Breast epithelium (tissue), 3 donors: ENCODE data around the gene CSK.

Experiments used
- POLR2A ChIP-seq: fragments of 450-650 bp; IDR thresholded peaks from one replicate; pipeline ENCODE4 v1.6.1; 2016; ENCODE audit warnings: antibody characterized with exemption, mild to moderate bottlenecking, moderate library complexity
- TF ChIP-seq, protein P1 (sequence below), 3 donors: fragments of 450-650 bp; IDR thresholded peaks; one replicate each; pipeline ENCODE4 v1.5.1; 2016 to 2017; ENCODE audit warnings: antibody characterized with exemption in 3 of 3, mild to moderate bottlenecking in 3 of 3, moderate library complexity in 3 of 3

GRCh38 chr15:74773731-74774252 lies 8.1 kb upstream of the CSK start:
- TF ChIP-seq, protein P1, sequence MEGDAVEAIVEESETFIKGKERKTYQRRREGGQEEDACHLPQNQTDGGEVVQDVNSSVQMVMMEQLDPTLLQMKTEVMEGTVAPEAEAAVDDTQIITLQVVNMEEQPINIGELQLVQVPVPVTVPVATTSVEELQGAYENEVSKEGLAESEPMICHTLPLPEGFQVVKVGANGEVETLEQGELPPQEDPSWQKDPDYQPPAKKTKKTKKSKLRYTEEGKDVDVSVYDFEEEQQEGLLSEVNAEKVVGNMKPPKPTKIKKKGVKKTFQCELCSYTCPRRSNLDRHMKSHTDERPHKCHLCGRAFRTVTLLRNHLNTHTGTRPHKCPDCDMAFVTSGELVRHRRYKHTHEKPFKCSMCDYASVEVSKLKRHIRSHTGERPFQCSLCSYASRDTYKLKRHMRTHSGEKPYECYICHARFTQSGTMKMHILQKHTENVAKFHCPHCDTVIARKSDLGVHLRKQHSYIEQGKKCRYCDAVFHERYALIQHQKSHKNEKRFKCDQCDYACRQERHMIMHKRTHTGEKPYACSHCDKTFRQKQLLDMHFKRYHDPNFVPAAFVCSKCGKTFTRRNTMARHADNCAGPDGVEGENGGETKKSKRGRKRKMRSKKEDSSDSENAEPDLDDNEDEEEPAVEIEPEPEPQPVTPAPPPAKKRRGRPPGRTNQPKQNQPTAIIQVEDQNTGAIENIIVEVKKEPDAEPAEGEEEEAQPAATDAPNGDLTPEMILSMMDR (IDR thresholded peaks at IDR 0.05): no peak
- TF ChIP-seq POLR2A: no peak
